Vagina (tissue), 2 donors: ENCODE data around the gene TFG.
"Not testable (repeated sequence)": the region's sequence is repeated elsewhere in the genome, so short reads cannot be mapped to it uniquely, and the experiment has no call there.

Experiments used
- CTCF ChIP-seq, 3 experiments: fragments of 450-650 bp in 2 of 3; fragments of 200-600 bp in 1 of 3; sonication (generic) in 1 of 3; IDR thresholded peaks; one replicate each; pipeline ENCODE4 v1.5.1; 2017 to 2019; ENCODE audit warnings: antibody characterized with exemption in 3 of 3, mild to moderate bottlenecking in 2 of 3, moderate library complexity in 2 of 3
- POLR2A ChIP-seq, 2 donors: fragments of 450-650 bp; IDR thresholded peaks; one replicate each; pipeline ENCODE4 v1.6.1; 2017; ENCODE audit warnings: antibody characterized with exemption in 2 of 2, mild to moderate bottlenecking in 2 of 2, moderate library complexity in 2 of 2
- POLR2AphosphoS5 ChIP-seq, 2 donors: sonication (generic); formaldehyde crosslinking; IDR thresholded peaks; one replicate each; pipeline ENCODE4 v1.9.0; 2017; ENCODE audit warnings: antibody characterized with exemption in 2 of 2, mild to moderate bottlenecking in 2 of 2, low read depth in 1 of 2; ENCODE audit not compliant: insufficient read depth in 1 of 2

DNA sequence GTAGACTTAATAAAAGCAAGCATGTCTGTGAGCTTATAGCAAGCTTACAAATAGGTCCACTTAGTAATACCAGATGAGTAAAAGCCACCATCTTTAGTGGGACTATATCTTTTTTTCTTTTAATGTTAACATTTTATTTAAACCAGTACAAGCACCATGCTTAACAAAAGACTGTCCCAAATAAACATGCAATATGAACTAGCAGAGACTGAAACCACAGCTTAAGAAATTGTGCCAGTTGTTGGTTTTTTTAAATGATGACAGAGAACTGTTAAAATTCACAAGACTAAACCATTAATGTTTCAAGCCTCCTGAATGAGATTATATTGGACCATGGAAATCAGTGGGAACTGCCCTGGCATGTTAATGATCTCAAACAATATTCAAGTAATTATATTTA, 48.0 kb upstream of the TFG start:
- TF ChIP-seq CTCF (IDR thresholded peaks at IDR 0.05); POLR2A (IDR thresholded peaks at IDR 0.05); POLR2AphosphoS5 (IDR thresholded peaks at IDR 0.05; ENCODE audit: insufficient read depth in 1 of 2, low read depth in 1 of 2): not testable (repeated sequence)
